ENCODE results near the gene SHROOM3.

- TF ChIP-seq CTCF (IDR thresholded peaks at IDR 0.05) = peak; percentile 69 to 74 (median 74)
- TF ChIP-seq EP300 (IDR thresholded peaks at IDR 0.05) = no peak
These were observed 69.8 kb downstream of the SHROOM3 start for GRCh38 chr4:76504613-76505465.

Data from esophagus muscularis mucosa (tissue), 3 donors.